GM18951 (cell line): ENCODE data around the gene ZNF19.

ENCODE experiments used
- POLR2A ChIP-seq: IDR thresholded peaks from 4 replicates; pipeline ENCODE4 v1.6.1; 2011; ENCODE audit warnings: mild to moderate bottlenecking; ENCODE audit not compliant: insufficient read length, insufficient read depth; ENCODE audit errors: extremely low read depth
- in situ Hi-C: fragments of 300-500 bp; cut with MboI; formaldehyde crosslinking; loops from one replicate; pipeline ENCODE4 v1.12.0; 2022; ENCODE audit warnings: low sequenced_read_pairs, mixed read lengths, inconsistent platforms; ENCODE audit not compliant: unreplicated experiment

The ZNF19 gene

DNA sequence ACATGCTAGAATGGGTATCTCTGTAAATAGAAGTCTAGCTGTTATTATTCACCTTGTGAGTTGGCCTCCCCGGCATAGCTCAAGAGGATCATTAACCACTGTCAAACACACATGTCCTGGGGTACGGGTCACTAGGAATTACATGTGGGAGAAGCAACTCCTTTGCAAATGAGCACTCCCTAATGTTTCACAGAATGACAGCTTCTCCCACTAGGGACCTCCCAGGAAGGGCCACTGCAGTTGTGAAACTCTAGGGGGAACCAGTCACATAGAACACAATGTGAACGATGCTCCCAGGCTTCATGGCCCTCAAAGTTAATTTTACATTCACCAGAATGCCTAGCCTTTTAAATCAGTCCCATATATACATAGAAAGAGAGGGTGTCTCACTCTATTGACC lies 12.4 kb upstream of the ZNF19 start:
- no peak for TF ChIP-seq POLR2A
- in situ Hi-C loops = no loop called here

DNA sequence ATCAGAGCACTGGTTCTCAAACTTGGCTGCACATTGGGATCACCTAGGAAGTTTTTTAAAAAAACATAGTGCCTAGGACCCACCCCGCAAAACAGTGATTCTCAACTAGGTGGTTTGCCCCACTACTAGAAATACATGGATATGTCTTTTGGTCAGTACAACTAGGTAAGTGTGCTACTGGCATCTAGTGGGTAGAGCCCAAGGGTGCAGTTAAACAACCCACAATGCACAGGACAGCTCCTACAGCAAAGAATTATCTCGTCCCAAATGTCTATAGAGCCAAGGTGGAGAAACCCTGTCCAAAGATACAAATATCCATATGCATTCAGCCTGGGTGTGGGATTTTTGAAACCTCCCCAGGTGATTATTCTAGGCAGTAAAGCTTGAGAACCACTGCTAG lies 11.8 kb upstream of the ZNF19 start:
- in situ Hi-C loops = no loop called here
- no peak for TF ChIP-seq POLR2A

DNA sequence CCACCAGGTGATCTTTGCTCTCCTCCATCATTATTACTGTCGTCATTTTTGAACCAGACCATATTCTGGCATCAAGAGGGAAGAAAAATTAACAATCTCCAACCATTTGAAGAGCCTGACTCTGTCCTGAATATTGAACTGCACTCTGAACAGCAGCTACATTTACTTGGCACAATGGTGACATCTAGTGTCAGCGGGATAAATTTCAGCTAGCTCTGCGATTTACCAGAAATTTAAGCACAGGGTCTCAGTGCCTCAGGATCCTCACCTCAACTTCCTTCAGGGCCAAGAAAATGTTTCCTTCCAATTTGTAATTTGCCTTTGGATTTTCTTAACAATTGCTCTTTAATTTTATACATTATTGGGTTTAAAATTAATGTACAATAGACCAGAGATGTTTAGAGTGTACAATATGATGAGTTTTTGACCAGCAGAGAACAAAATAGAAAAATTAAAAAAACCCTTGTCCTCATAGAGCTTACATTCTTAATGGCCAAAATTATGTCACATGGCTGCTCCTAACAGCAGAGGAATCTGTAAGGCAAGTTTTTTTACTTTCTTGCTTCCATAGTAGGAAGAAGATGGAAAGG lies 10.7 kb upstream of the ZNF19 start:
- in situ Hi-C loops = loop anchor here (5.0 kb wide), 1 partner anchor 83 kb away; no protein-coding TSS in a partner anchor
- TF ChIP-seq POLR2A = no peak

DNA sequence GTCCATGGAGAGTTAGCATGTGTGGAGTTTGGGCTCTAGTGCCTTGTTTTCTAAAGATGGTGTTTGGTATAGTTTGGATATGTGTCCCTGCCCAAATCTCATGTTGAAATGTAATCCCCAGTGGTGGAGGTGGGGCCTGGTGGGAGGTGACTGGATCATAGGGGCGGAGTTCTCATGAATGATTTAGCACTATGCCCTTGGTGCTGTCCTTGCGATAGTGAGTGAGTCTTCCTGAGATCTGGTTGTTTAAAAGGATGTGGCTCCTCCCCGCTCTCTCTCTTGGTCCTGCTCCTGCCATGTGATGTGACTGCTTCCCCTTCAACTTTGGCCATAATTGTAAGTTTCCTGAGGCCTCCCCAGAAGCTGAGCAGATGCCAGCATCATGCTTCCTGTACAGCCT lies 8.9 kb upstream of the ZNF19 start:
- no peak for TF ChIP-seq POLR2A
- in situ Hi-C loops = loop anchor here (5.0 kb wide), 1 partner anchor 81 kb away; no protein-coding TSS in a partner anchor

DNA sequence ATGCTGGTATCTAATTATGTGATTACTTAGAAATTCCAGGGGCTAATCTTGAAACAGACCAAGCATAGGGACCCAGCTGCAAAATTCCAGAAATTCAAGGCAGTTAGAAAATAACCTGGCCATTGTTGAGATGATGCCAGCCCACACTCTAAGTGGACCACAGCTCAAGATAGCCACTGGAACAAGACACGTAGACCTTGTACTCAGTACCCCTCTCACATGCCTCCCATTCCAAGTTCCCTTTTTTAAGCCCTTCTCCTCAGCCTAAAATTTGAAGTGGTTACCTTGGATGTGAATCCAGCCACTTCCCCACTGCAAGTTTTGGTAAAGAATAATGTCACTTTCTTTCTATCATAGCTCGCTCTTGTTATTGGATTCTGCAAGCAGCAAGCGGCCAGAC lies 4.1 kb upstream of the ZNF19 start:
- TF ChIP-seq POLR2A = no peak
- in situ Hi-C loops = no loop called here

DNA sequence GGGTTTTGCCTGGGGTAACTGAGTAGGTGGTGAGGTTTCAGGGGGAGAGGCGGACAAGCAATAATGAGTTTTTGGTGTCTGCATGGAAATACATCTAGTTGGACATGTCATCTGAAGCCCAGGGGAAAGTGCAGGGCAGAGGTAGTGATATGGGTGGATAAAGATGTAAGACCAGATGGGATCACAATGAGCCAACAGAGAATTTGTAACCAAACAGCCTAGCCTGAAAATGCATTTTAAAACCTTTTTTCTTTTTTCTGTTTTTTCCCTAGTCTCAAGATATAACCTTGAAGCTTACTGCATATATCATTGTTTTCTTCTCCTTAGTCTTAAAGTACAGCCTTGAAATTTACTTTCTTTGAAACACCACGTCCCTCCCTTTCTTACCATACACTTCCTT lies 3.7 kb upstream of the ZNF19 start:
- no peak for TF ChIP-seq POLR2A
- in situ Hi-C loops = no loop called here

DNA sequence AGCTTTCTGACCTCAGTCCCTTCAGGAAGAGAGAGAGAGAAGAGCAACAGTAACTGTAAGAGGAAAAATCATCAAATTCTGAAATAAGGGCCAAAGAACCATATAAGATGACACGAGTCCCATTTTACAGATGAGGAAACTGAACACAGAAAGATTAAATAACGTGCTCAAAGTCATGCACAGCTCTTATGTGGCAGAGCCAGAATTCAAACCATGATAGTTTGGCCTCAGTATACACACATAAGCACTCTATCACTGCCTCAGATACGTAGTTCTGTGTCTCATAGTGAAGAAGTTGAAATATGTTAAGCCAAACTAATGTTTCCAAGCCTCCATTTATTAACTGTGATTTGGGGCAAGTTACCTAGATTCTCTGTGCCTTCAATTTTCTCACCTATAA lies 1.9 kb upstream of the ZNF19 start:
- in situ Hi-C loops = no loop called here
- no peak for TF ChIP-seq POLR2A

DNA sequence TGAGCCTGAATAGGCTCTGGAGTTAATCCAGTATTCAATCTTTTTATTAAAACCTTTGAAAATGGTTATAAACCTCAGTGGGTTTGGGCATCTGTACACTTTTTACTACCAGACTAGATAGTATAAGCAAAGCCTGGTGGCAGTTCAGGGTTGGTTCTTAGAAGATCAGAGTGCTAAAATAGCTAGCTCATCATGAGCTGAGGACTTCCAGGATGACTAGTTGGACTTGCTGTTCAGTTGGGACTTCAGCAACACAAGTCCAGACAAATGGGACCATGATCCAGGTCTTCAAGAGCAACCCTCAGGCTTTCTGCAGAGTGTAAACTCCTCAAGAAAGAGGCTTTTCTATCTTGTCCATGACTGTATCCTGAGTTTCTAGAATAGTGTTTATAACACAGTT lies 1.2 kb upstream of the ZNF19 start:
- TF ChIP-seq POLR2A = no peak
- in situ Hi-C loops = no loop called here

DNA sequence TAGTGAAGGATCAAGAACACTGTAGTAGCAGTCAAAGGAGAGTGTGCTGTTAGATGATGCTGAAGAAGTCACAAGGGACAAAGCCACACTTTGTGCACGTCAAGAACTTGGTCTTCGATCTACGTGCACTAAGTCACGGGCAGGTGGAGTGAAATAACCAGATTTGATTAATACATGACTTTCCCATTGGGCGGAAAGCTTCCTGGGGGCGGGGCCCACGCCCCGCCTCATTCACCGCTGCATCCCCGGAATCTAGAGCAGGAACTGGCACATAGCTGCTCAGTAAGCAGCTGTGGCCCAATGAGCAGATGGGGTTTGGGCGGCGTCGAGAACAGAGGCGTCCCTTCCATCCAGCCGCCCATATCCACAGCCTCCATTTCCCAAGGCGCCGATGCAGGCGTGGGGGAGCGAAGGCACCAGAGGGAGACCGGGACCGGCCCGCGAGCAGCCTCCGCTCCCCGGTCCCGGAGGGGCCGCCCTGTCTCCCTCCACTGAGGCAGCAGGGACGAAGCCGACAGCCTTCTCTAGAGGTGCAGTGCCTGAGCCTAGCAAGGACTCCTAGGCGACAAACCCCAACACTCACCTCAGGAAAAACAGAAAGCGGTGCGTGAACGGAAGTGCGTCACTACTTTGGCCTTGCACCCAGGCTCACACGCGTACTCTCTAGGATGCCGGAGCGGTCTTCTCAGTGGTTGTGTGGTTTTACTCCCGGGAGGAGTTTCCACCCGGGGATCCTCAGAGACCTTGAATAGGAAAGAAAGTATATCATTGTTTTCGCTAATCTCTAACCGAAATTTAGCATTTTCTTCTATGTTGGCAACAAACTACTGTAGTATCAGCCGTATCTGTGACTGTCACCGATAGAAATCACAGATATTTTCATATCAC lies 4.9 kb downstream of the ZNF19 start:
- peak; percentile 71 for TF ChIP-seq POLR2A
- in situ Hi-C loops = no loop called here

DNA sequence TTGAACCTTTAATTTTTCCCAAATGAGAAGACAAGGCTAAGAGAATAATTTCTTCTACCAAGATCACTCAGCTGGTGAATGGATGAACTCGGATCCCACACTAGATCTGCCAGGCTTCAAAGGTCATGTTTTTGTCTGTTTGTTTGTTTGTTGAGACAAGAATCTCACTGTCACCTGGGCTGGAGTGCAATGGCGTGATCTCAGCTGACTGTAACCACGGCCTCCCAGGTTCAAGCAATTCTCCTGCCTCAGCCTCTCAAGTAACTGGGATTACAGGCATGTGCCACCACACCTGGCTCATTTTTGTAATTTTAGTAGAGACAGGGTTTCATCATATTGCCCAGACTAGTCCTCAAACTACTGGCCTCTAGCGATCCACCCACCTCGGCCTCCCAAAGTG lies 6.6 kb downstream of the ZNF19 start:
- in situ Hi-C loops = no loop called here
- TF ChIP-seq POLR2A = no peak

DNA sequence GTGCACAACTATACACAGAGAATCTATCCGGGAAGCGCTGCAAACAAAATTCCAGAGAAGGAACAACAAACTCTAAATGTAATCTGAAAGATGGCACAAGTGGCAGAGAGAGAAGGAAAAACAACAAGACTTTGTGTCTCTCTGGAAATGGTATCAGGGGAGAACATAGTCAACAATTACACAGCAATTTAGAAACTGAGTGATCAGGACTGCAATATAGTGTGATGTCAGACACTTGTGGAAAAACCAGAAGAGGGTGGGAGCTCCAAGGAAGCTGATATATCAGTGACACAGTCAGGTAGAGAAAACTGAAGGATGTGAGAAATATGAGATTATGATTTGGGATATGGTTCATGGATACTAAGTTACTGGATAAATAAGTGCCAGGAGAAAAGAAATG lies 8.2 kb downstream of the ZNF19 start:
- in situ Hi-C loops = no loop called here
- no peak for TF ChIP-seq POLR2A

DNA sequence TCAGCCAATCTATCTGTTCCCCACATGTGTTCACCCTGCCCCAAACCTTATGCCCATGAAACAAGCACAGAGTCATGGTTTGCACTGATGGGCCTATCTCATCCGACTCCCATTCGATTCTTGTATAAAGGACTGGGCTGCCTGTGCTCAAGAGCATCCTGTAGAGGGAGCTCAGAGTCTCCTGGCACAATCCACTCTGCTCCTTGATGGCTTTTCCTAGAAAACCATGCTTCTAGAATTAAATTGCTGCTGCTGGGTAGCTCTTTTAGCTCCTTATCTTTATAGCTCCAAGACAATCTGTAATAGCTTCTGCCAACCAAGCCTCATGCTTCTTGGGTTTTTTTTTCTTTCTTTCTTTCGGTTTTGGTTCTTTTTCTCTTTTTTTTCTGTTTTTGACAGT lies 9.7 kb downstream of the ZNF19 start:
- no peak for TF ChIP-seq POLR2A
- in situ Hi-C loops = no loop called here

DNA sequence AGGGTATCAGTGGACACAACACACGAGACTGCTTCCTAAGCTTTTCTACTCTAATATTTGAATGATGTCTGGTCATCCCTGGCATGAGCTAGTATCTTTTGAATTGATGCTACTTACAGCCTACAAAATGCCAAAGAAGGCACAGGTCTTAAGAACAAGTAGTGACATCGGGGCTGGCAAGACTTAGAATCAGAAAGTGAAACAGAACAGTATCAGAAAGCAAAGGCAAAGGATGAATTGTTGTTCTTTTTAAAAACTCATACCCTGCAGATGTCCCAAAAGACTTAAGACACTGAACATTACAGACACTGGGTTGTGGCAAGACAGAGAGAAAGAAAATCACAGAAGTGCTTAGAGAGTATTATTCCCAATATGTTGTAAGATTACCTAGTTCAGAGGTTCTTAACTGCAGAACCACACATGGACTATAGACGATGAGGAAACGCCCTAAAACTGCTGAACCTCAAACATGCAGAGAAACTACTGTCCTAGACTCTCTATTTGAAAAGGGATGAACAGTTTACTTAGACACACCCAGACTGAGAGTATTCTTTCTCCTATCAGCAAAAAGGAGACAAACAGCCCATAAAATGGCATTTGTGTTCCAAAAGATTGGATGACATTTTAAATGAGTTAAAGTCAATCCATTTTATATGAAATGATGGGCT lies 12.5 kb downstream of the ZNF19 start:
- in situ Hi-C loops = no loop called here
- no peak for TF ChIP-seq POLR2A

DNA sequence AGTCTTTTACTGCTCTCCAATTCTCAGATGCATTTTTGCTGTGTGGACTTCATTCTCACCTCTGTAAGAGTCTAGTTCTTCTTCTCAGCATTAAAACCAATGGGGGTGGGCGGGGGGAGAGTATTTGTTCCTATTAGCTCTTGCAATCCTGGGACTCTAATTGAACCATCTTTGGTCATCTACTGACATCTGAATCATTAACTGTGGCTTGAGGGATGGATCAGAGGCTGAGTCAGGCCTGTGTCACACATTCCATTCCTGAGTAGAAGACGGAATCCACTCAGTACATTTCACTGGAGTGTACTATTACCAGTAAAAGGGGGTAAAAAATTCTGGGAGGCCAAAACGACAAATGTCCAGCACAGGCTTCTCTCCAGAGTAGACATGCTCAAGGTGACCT lies 14.3 kb downstream of the ZNF19 start:
- in situ Hi-C loops = no loop called here

DNA sequence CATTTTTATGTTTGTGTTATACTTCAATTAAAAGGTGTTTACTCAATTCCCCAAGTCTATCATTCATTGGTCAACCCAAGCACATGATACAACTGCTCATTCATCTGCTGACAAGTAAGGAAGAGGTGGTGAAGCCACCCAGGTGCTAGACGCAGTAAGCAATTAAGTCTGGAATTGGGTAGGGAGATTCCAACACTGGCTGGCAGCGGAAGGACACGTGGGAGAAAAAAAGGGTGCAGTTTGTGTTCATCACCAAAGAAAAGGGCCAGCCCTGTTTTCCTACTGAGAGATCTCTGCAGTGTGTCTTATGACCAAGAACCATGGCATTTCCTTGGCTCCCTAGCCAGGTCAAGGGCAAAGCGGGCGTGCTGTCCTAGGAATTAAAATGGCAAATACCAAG lies 15.2 kb downstream of the ZNF19 start:
- in situ Hi-C loops = no loop called here
- no peak for TF ChIP-seq POLR2A

More for the DNA sequence above, 14.3 kb downstream of the ZNF19 start:
- no peak for TF ChIP-seq POLR2A
